ENCODE results near the gene TFPT. TPM values are rescaled to one million over a fixed set of nuclear protein-coding genes. Genes with fewer than 3 reads are reported as not detected.

The TFPT gene
- total and polyA plus RNA-seq, 2 of the 4 experiments (the other 2 are of a cell fraction) = 7.9 to 17.1 TPM

DNA sequence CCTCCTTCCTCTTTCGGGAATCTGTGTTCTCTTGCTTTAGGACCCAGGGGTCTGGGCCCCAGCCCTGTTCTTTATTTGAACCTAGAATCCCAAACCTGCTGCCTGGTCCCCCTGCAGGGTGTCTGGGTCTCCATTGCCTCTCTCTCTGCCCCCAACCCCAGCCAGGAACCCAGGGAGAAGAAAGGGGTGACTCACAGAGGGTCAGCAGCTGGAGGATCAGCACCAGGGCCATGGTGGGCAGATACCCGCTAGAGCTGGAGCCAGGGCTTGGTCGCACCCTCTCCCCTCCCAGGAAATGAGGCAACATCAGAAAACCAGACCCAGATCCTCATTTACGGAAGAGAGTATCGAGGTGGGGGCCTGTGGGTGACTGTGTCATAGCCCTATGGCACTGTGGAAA lies 14.9 kb downstream of the TFPT start, which contains the start of gene OSCAR:
Gene OSCAR, minus strand, starts transcription at position 243 of the 400 bp plus-strand sequence. Its CDS starts 11 bp downstream, at position 232.
- H3K23ac ChIP-seq (ENCODE audit: low read depth, low read length) = no peak within 1 kb of the TSS
- no peak within 1 kb of the TSS for H3K56ac ChIP-seq (ENCODE audit: extremely low read depth, insufficient read depth, low read length)
- ChIA-PET POLR2A (ENCODE audit: unreplicated experiment) (no interaction called here), CTCF (no interaction called here)
- no peaks in the 10 kb centered on the region for H3K9me1 ChIP-seq (ENCODE audit: insufficient read depth, low read length)
- in situ Hi-C loops (cut with MboI; ENCODE audit: low sequenced_read_pairs) = loop anchor here (25.0 kb wide), 1 partner anchor 362 kb away; the partner anchor contains the start of genes CDC42EP5 and LENG9
- H2AK5ac ChIP-seq (ENCODE audit: low read depth, low read length) = no peak within 1 kb of the TSS
- no peak for ATAC-seq (ENCODE audit: low read depth)
- H2BK120ac ChIP-seq (ENCODE audit: low read depth, low read length) = no peak within 1 kb of the TSS
- H3K4ac ChIP-seq (ENCODE audit: low read depth, low read length) = no peak within 1 kb of the TSS
- H3K27ac ChIP-seq (ENCODE audit: insufficient read depth, low read length) = no peak within 1 kb of the TSS
- no peak within 1 kb of the TSS for H2AFZ ChIP-seq (replicated peaks; ENCODE audit: low read length, poor library complexity)
- H2AK9ac ChIP-seq (replicated peaks; ENCODE audit: low read depth, low read length, poor library complexity) = peak within 1 kb of the TSS; percentile 82
- peaks cover 2% of the 10 kb centered on the region; the same call in 1 of the 2 replicates for H3K27me3 ChIP-seq (ENCODE audit: control insufficient read depth, insufficient read depth, low read length)
- no peak within 1 kb of the TSS for H3K9ac ChIP-seq (ENCODE audit: low read depth, low read length)
- no peaks in the 10 kb centered on the region for H3K9me3 ChIP-seq (ENCODE audit: control insufficient read depth, insufficient read depth, low read length)
- no TSS peak for BruUV-seq (replicated peaks)
- H2BK15ac ChIP-seq (ENCODE audit: low read depth, low read length) = no peak within 1 kb of the TSS
- H3K4me2 ChIP-seq (ENCODE audit: low read depth, low read length) = no peak within 1 kb of the TSS
- H3K36me3 ChIP-seq (ENCODE audit: control insufficient read depth, insufficient read depth, low read length) = peaks cover 2% of the 10 kb centered on the region; the same call in 1 of the 2 replicates
- intact Hi-C loops (cut with micrococcal nuclease) = loop anchor here (10.0 kb wide), 1 partner anchor 236 kb away; the partner anchor contains the start of gene MYADM
- H4K91ac ChIP-seq (ENCODE audit: insufficient read depth, low read depth, low read length) = no peak within 1 kb of the TSS
- H2BK5ac ChIP-seq (ENCODE audit: low read depth, low read length, poor library complexity, severe bottlenecking) = no peak within 1 kb of the TSS
- 60% methylated on average over 1 of the region's 5 CpGs; no CpG with 5 or more reads in 1 of the 2 experiments for WGBS, 2 experiments (ENCODE audit: extremely low coverage in 2 of 2, insufficient read length in 1 of 2)
- H4K20me1 ChIP-seq (ENCODE audit: insufficient read depth, low read length) = no peaks in the 10 kb centered on the region
- no peak within 1 kb of the TSS for H4K5ac ChIP-seq (ENCODE audit: low read depth, low read length)
- H4K8ac ChIP-seq (ENCODE audit: low read depth in 2 of 2, low read length in 2 of 2) = no peak within 1 kb of the TSS
- TF ChIP-seq RCOR1 (IDR thresholded peaks at IDR 0.05; ENCODE audit: insufficient replicate concordance, low read length) (no peak), CEBPB (IDR thresholded peaks at IDR 0.05; ENCODE audit: low read depth, low read length) (no peak), POLR2A (IDR thresholded peaks at IDR 0.05; ENCODE audit: low read depth, low read length) (no peak), MAZ (IDR thresholded peaks at IDR 0.05; ENCODE audit: borderline replicate concordance, low read depth, low read length) (no peak), RFX5 (IDR thresholded peaks at IDR 0.05; ENCODE audit: low read depth, low read length) (no peak), SMC3 (IDR thresholded peaks at IDR 0.05; ENCODE audit: low read depth, low read length) (no peak), BHLHE40 (IDR thresholded peaks at IDR 0.05; ENCODE audit: low read depth, low read length) (no peak), CHD1 (IDR thresholded peaks at IDR 0.05; ENCODE audit: low read depth, low read length) (no peak), FOS (IDR thresholded peaks at IDR 0.05; ENCODE audit: low read depth, low read length) (no peak), MXI1 (IDR thresholded peaks at IDR 0.05; ENCODE audit: borderline replicate concordance, low read depth, low read length) (no peak), NFE2L2 (IDR thresholded peaks at IDR 0.05; ENCODE audit: low read depth, low read length) (no peak), MAFK (IDR thresholded peaks at IDR 0.05; ENCODE audit: low read depth, low read length) (no peak), RAD21 (IDR thresholded peaks at IDR 0.05; ENCODE audit: low read length) (no peak)
- TF ChIP-seq, protein P1, sequence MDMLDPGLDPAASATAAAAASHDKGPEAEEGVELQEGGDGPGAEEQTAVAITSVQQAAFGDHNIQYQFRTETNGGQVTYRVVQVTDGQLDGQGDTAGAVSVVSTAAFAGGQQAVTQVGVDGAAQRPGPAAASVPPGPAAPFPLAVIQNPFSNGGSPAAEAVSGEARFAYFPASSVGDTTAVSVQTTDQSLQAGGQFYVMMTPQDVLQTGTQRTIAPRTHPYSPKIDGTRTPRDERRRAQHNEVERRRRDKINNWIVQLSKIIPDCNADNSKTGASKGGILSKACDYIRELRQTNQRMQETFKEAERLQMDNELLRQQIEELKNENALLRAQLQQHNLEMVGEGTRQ (IDR thresholded peaks at IDR 0.05; ENCODE audit: low read depth, low read length) = no peak
- TF ChIP-seq, protein P2, sequence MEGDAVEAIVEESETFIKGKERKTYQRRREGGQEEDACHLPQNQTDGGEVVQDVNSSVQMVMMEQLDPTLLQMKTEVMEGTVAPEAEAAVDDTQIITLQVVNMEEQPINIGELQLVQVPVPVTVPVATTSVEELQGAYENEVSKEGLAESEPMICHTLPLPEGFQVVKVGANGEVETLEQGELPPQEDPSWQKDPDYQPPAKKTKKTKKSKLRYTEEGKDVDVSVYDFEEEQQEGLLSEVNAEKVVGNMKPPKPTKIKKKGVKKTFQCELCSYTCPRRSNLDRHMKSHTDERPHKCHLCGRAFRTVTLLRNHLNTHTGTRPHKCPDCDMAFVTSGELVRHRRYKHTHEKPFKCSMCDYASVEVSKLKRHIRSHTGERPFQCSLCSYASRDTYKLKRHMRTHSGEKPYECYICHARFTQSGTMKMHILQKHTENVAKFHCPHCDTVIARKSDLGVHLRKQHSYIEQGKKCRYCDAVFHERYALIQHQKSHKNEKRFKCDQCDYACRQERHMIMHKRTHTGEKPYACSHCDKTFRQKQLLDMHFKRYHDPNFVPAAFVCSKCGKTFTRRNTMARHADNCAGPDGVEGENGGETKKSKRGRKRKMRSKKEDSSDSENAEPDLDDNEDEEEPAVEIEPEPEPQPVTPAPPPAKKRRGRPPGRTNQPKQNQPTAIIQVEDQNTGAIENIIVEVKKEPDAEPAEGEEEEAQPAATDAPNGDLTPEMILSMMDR (conservative IDR thresholded peaks at IDR 0.05; ENCODE audit: low read depth, low read length) = no peak
- TF ChIP-seq, protein P3, sequence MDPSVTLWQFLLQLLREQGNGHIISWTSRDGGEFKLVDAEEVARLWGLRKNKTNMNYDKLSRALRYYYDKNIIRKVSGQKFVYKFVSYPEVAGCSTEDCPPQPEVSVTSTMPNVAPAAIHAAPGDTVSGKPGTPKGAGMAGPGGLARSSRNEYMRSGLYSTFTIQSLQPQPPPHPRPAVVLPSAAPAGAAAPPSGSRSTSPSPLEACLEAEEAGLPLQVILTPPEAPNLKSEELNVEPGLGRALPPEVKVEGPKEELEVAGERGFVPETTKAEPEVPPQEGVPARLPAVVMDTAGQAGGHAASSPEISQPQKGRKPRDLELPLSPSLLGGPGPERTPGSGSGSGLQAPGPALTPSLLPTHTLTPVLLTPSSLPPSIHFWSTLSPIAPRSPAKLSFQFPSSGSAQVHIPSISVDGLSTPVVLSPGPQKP (IDR thresholded peaks at IDR 0.05; ENCODE audit: borderline replicate concordance, low read depth, low read length) = no peak
- no peak within 1 kb of the TSS for H2BK20ac ChIP-seq (ENCODE audit: low read depth, low read length)
- H3K79me1 ChIP-seq (ENCODE audit: low read depth in 1 of 2, low read length in 2 of 2) = peaks cover 4 to 18% of the 10 kb centered on the region in 2 experiments
- H3K4me1 ChIP-seq (ENCODE audit: control insufficient read depth, insufficient read depth, low read length) = peaks cover 4% of the 10 kb centered on the region
- DNase-seq = no peak
- H3K14ac ChIP-seq (replicated peaks; ENCODE audit: low read depth, low read length) = no peak within 1 kb of the TSS
- no peak within 1 kb of the TSS for H3K4me3 ChIP-seq (ENCODE audit: insufficient read depth, low read depth, low read length)
- H3K18ac ChIP-seq (ENCODE audit: low read depth, low read length) = no peak within 1 kb of the TSS
- dilution Hi-C loops (cut with HindIII; ENCODE audit: low sequenced_read_pairs, unreplicated experiment) = no loop called here

All from IMR-90 (cell line).